Bronchial epithelial cell (primary cell): ENCODE results near the gene C3orf80. TPM values are rescaled to one million over a fixed set of nuclear protein-coding genes. Genes with fewer than 3 reads are reported as not detected.
A peak's percentile ranks its signal among the peaks of the same experiment; 100 is the strongest.

ENCODE experiments used
- DNase-seq: peaks from one replicate; pipeline ENCODE4 v3.0.0-alpha.2; 2010; ENCODE audit warnings: low read depth
- FAIRE-seq: peaks from 2 replicates; lab custom pipeline; 2011; peaks lifted over from hg19 to GRCh38; lab: Jason Lieb, UNC
- H3K27me3 ChIP-seq: 2 replicates; pipeline ENCODE4 v1.5.1; 2011; ENCODE audit warnings: low read length; ENCODE audit not compliant: control insufficient read depth, insufficient read depth
- H3K36me3 ChIP-seq: 2 replicates; pipeline ENCODE4 v1.5.1; 2011; ENCODE audit warnings: low read length; ENCODE audit not compliant: control insufficient read depth, insufficient read depth
- H3K4me3 ChIP-seq: 2 replicates; pipeline ENCODE4 v1.5.1; 2011; ENCODE audit warnings: mild to moderate bottlenecking, low read depth, low read length, control low read depth
- CTCF ChIP-seq: IDR thresholded peaks from 2 replicates; pipeline ENCODE4 v1.5.1; 2011; ENCODE audit warnings: mild to moderate bottlenecking, moderate library complexity, low read length, control low read depth, inconsistent platforms; ENCODE audit not compliant: insufficient read depth, severe bottlenecking
- total RNA-seq: library from RNA; depleted of rRNA; stranded (reverse); fragments of >200 nt; gene quantifications from 2 replicates; pipeline ENCODE4 v1.2.1, GENCODE V29; 2014

The C3orf80 gene
- total RNA-seq, 1 donor from 2014 or later, result not detected

DNA sequence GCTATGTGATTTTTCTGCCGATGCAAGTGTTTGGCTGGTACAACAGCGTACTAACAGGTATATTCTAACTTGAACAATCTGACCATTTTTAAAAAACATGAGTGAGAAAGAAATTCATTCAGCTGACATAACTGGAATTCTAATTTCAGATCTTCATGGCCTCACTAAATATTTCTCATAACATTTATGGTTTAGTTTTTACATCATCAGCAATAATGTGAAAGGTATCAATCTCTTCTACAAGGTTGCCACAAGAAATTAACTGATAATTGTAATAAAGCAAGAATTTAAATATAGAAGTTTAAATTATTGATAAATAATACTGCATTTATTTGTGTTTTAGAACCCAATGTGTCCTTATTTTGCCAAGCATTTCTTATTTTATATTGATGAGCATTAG lies 5.2 kb upstream of the C3orf80 start:
- DNase-seq, result no peak
- H3K27me3 ChIP-seq, result peaks cover 13% of the 10 kb centered on the region
- no peak overlapping the region for H3K4me3 ChIP-seq
- H3K36me3 ChIP-seq, result no peaks in the 10 kb centered on the region
- no peak for TF ChIP-seq CTCF
- no peak for FAIRE-seq

- Histone ChIP-seq H3K36me3 (no peaks in the 10 kb centered on the region), H3K4me3 (no peak overlapping the region), H3K27me3 (peaks cover 15% of the 10 kb centered on the region)
- no peak for TF ChIP-seq CTCF
- DNase-seq (no peak), FAIRE-seq (no peak)
These were observed 4.2 kb upstream of the C3orf80 start for GRCh38 chr3:160221019-160221418.

GRCh38 chr3:160224256-160224655 lies 966 bp upstream of the C3orf80 start:
- Histone ChIP-seq H3K4me3 (no peak overlapping the region), H3K27me3 (peaks cover 23% of the 10 kb centered on the region)

GRCh38 chr3:160224811-160225175 lies 429 bp upstream of the C3orf80 start:
- Histone ChIP-seq H3K27me3 (peaks cover 23% of the 10 kb centered on the region), H3K36me3 (no peaks in the 10 kb centered on the region), H3K4me3 (peak overlapping the region; percentile 36)
- no peak for FAIRE-seq
- no peak for DNase-seq
- no peak for TF ChIP-seq CTCF

More at GRCh38 chr3:160224256-160224655, 966 bp upstream of the C3orf80 start:
- FAIRE-seq (no peak), DNase-seq (no peak)
- no peaks in the 10 kb centered on the region for H3K36me3 ChIP-seq
- TF ChIP-seq CTCF, result no peak

DNA sequence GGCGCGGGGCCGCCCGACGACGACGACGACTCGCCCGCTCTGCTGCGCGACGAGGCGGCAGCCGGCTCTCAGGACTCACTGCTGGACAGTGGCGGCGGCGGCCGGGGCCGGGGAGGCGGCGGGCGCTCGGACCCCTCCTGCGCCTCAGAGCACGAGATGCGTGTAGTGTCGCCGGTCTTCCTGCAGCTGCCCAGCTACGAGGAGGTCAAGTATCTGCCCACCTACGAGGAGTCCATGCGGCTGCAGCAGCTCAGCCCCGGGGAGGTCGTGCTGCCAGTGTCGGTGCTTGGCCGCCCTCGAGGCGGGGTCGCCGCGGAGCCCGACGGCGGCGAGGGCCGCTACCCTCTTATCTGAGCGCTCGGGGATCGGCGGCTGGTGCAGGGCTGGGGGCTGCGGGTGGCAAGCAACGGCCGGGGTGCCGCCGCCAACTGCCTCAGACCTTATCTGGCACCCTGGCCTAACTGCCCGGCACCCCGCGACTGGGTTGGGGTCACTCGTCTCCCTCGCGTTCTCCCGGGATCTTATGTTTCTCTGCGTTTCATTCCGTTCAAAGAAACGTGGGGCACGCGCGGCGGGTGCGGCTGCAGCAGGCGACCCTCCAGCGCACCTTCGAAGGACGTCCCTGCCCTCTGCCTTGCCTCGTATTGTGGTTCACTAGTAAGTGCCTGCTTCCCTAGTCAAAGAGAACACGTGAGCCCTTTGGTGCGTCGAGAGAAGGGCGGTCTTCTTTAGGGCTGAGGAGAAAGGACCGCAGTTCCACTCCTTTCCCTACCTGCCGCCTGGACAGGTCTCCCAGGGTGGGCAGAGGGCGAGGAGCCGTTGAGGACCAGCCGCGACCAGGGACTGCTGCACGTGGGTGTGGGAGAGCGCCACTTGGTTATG lies 1.0 kb downstream of the C3orf80 start:
- Histone ChIP-seq H3K4me3 (peak overlapping the region; percentile 36), H3K27me3 (peaks cover 22% of the 10 kb centered on the region), H3K36me3 (no peaks in the 10 kb centered on the region)
- TF ChIP-seq CTCF, result no peak
- DNase-seq, result no peak
- no peak for FAIRE-seq
